NCI-H774 (cell line): ENCODE measurements around the gene FRMD6.
"Not testable (repeated sequence)": the region's sequence is repeated elsewhere in the genome, so short reads cannot be mapped to it uniquely, and the experiment has no call there.

Experiments used
- DNase-seq: peaks from one replicate; lab custom pipeline; 2025; lab: John Stamatoyannopoulos, UW

The FRMD6 gene

DNA sequence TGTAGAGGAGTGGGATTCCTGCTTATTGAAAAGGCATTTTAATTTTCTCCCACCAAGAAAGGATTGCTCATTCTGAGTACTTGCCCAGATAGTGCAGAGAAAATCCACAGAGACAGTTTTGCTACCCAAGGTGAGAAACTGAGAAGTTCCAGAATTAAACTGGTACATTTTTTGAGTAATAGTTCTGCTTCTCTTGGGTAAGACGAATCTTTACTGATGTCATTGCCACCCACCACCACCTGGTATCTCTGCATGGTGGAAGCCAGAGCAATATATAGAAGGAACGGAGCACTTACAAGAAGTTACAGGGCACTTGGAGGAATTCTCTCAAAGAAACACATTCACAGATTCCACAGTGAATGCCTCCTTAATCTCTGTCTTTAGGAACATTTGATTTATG is 20.7 kb upstream of the FRMD6 start:
- no peak for DNase-seq

- not testable (repeated sequence) for DNase-seq
Observed at GRCh38 chr14:51633298-51633697, 18.4 kb upstream of the FRMD6 start.

DNA sequence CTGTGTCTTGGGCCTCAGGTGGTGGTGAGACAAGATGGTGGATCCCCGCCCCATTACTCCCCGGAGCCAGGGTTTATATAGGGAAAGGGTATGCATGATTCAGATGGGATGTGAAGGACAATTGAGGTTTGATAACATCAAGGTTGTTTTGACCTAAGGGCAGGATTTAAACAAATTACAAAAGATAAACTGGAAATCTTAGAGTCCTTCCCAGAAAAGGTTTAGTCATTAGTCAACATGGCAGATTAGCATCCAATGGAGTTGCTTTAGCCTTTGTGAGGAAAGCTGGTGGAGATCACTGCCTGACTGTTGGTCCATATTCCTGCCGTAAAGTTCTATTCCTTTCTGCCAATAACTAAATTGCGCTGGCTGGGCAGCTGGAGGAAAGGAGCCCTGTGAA is 15.6 kb upstream of the FRMD6 start:
- DNase-seq = no peak

DNA sequence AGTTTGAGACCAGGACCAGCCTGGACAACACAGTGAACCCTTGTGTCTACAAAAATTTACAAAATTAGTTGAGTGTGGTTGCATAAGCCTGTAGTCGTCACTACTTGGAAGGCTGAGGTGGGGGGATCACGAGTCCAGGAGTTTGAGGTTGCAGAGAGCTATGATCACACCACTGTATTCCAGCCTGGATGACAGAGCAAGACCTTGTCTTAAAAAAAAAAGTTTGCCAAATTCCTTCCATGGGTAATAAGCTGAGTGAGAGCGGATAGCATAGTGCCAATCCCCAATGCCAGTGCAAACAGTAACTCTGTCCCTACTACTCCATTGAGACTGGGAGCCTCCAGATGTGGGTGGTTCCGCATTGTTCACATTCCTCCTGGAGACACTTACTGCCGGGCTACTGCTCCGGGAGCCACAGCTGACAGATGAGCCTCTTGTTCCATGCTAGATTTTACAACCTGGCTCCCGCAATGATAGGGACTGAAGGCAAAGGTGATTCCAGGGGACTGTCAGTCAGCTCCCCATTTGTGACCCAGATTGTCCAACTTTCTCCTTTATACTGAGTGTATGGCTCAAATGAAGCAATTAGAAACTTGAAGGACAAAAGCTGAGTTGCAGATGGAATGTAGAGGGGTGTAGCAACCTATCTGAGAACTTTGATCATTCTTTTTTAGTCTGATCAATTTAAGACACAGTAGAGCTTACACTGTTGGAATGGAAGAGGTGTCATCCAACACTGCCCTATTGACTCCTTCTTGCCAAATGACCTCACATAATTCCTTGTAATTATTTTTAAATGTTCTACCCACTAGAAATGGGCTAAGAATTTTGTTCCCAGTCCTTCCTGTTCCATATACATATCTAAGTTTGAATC is 13.4 kb upstream of the FRMD6 start:
- no peak for DNase-seq

GRCh38 chr14:51639668-51640316 is 11.9 kb upstream of the FRMD6 start:
- no peak for DNase-seq

DNA sequence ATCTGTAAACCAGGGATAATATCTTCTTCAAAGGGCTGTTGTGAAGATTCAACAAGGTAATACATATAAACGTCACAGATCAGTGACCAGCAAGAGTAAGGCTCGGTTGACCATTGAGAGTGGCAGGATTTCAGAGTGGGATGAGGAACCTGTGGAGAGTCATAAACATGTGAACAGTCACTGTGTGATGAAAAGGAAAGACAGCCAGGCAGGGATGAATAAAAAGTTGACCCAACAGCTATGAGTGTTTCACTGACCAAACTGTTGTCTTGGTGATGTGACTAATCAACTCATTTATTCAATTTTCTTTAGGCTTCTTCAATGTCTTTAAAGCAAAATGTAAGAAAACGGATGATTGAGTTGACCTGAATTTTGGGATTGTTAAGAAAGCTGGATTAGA is 8.6 kb upstream of the FRMD6 start:
- DNase-seq = no peak

- no peak for DNase-seq
Observed at GRCh38 chr14:51644217-51644933, 7.3 kb upstream of the FRMD6 start.

- no peak for DNase-seq
Observed at GRCh38 chr14:51648296-51648695, 3.4 kb upstream of the FRMD6 start.

- no peak for DNase-seq
Observed at GRCh38 chr14:51650716-51651387, 858 bp upstream of the FRMD6 start.

GRCh38 chr14:51652168-51653078 is 713 bp downstream of the FRMD6 start:
- no peak for DNase-seq

GRCh38 chr14:51653079-51653774 is 1.5 kb downstream of the FRMD6 start:
- DNase-seq = no peak

- no peak for DNase-seq
Observed at GRCh38 chr14:51653775-51654532, 2.2 kb downstream of the FRMD6 start.

GRCh38 chr14:51654533-51654845 is 2.8 kb downstream of the FRMD6 start:
- DNase-seq = no peak

- DNase-seq = no peak
Observed at GRCh38 chr14:51657762-51658161, 6.1 kb downstream of the FRMD6 start.

DNA sequence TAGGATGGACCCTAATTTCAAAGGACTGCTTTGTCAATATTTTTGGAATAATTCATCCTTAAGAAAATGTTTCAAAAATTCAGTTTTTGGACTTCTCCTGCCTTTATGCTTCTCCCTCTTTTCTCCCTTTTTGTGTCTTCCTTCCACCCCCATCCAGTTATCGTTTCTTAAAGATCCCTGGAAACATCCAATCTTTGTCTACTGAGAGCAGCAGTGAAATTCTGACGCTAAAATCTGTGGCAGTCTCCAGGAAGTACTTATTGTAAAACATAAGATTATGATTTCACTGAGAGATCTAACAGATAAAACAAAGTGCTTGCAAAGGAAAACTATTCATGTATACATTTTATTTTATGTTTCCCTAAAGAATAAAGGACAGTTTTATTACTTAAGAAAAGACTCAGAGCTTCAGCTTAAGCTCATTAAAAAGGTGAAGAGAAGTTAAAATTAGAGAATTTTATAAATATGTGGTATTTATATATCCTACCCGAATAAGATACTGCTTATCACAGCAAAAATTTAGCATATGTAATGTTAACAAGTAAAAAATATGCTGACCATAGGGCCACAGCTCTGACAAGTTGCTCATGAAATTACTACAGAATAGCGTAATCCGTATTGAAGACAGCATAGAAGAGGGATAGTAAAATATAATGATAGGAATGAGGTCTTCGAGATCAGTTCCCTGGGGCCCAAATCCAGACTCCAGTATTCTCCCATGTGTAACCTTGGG is 6.9 kb downstream of the FRMD6 start:
- no peak for DNase-seq

DNA sequence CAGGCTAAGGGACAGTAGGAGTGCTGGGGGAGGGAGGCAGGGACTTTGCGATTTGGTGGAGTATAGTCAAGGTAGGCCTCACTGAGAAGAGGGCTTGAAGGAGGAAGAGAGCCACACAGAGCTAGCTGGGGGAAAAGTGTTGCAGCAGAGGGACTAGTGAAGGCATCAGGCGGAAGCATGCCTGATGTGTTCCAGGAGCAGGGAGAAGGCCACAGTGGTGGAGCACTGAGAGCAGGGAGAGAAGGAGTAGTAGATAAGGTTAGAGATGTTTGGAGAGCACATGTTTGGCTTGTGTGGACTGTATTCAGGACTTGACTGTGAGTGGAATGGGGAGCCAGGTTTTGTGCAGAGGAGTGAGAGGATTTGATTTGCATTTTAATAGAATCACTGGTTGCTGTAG is 9.0 kb downstream of the FRMD6 start:
- no peak for DNase-seq

- DNase-seq = no peak
Observed at GRCh38 chr14:51661504-51661903, 9.8 kb downstream of the FRMD6 start.

GRCh38 chr14:51663783-51664326 is 12.1 kb downstream of the FRMD6 start:
- no peak for DNase-seq

DNA sequence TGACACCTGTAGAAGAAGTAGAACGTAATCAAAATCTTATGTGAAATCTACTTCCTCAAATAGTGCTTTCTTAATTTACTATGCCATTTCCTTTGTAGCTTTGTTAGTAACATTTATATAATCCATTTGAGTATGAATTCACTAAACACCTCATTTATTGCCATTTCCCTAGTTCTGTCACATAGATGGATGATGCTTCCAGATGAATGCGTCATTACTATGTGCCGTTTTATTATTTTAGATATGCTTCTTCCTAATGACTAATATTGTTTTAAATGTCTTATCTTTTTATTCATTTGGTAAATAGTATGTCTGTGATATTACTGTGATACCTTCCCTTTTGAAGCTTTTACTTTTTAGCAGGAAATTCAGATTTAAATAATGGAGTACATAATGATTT is 14.4 kb downstream of the FRMD6 start:
- no peak for DNase-seq
